ENCODE results near the gene ZNF205. TPM values are rescaled to one million over a fixed set of nuclear protein-coding genes. Genes with fewer than 3 reads are reported as not detected.

Gene ZNF205
- total and polyA plus RNA-seq, 2 experiments from 2014 or later = 16.6 to 29.1 TPM

DNA sequence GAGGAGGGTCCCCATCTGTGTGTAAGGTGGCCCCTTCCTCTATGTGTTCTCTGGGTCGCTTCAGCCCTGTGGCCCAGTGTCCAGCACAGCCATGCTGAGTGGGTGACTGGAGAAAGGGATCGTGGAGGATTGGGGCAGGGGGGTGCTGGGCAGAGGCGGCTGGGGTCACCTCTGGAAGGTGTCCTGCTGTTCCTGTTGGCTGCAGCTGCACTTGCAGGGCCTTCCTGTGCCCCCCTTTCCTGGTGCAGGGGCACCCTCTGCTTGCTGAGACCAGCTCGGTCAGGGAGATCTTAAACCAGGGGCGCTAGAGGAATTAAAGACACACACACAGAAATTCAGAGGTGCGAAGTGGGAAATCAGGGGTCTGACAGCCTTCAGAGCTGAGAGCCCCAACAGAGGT lies 35.8 kb upstream of the ZNF205 start:
- Mint-ChIP-seq H3K4me1 (peaks cover 44% of the 10 kb centered on the region), H3K9me3 (no peaks in the 10 kb centered on the region; the same call in 2 of the 3 replicates), H3K27ac (no peak overlapping the region), H3K4me3 (no peak overlapping the region), H3K36me3 (ENCODE audit: low read depth) (peaks cover 30% of the 10 kb centered on the region), H3K27me3 (ENCODE audit: insufficient read depth, low read depth, poor library complexity) (peaks cover 12% of the 10 kb centered on the region)
- no peaks in the 10 kb centered on the region for H3K9me2 ChIP-seq (ENCODE audit: insufficient read depth)
- DNase-seq (ENCODE audit: low spot score) (no peak), ATAC-seq (no peak)
- peaks cover 9% of the 10 kb centered on the region for H3K4me1 ChIP-seq (ENCODE audit: insufficient read depth)
- no peaks in the 10 kb centered on the region; the same call in 1 of the 2 replicates for H3K36me3 ChIP-seq (ENCODE audit: insufficient read depth)
- no peak overlapping the region for H2AFZ ChIP-seq
- H3K79me2 ChIP-seq (replicated peaks; ENCODE audit: insufficient read depth) = no peaks in the 10 kb centered on the region
- H4K20me1 ChIP-seq (replicated peaks; ENCODE audit: insufficient read depth) = no peaks in the 10 kb centered on the region
- no peak overlapping the region for H3K4me2 ChIP-seq
- no peaks in the 10 kb centered on the region for H3K27me3 ChIP-seq (ENCODE audit: insufficient read depth)
- TF ChIP-seq POLR2AphosphoS5 (IDR thresholded peaks at IDR 0.05; ENCODE audit: low read depth) (no peak), STAT1 (IDR thresholded peaks at IDR 0.05; ENCODE audit: unreplicated experiment) (no peak), EZH2phosphoT487 (IDR thresholded peaks at IDR 0.05; ENCODE audit: unreplicated experiment) (no peak), ZNF331 (CRISPR knock-in tag; IDR thresholded peaks at IDR 0.05; ENCODE audit: low read depth) (no peak), JUNB (IDR thresholded peaks at IDR 0.05; ENCODE audit: unreplicated experiment) (no peak), ZNF114 (CRISPR knock-in tag; IDR thresholded peaks at IDR 0.05) (no peak), EZH2 (IDR thresholded peaks at IDR 0.05; ENCODE audit: low read depth, unreplicated experiment) (no peak), NANOG (IDR thresholded peaks at IDR 0.05; ENCODE audit: borderline replicate concordance) (no peak), CREB1 (CRISPR knock-in tag; IDR thresholded peaks at IDR 0.05; ENCODE audit: low read depth) (no peak)
- TF ChIP-seq, protein P1, sequence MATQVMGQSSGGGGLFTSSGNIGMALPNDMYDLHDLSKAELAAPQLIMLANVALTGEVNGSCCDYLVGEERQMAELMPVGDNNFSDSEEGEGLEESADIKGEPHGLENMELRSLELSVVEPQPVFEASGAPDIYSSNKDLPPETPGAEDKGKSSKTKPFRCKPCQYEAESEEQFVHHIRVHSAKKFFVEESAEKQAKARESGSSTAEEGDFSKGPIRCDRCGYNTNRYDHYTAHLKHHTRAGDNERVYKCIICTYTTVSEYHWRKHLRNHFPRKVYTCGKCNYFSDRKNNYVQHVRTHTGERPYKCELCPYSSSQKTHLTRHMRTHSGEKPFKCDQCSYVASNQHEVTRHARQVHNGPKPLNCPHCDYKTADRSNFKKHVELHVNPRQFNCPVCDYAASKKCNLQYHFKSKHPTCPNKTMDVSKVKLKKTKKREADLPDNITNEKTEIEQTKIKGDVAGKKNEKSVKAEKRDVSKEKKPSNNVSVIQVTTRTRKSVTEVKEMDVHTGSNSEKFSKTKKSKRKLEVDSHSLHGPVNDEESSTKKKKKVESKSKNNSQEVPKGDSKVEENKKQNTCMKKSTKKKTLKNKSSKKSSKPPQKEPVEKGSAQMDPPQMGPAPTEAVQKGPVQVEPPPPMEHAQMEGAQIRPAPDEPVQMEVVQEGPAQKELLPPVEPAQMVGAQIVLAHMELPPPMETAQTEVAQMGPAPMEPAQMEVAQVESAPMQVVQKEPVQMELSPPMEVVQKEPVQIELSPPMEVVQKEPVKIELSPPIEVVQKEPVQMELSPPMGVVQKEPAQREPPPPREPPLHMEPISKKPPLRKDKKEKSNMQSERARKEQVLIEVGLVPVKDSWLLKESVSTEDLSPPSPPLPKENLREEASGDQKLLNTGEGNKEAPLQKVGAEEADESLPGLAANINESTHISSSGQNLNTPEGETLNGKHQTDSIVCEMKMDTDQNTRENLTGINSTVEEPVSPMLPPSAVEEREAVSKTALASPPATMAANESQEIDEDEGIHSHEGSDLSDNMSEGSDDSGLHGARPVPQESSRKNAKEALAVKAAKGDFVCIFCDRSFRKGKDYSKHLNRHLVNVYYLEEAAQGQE (IDR thresholded peaks at IDR 0.05; ENCODE audit: unreplicated experiment) = no peak
- TF ChIP-seq, protein P2, sequence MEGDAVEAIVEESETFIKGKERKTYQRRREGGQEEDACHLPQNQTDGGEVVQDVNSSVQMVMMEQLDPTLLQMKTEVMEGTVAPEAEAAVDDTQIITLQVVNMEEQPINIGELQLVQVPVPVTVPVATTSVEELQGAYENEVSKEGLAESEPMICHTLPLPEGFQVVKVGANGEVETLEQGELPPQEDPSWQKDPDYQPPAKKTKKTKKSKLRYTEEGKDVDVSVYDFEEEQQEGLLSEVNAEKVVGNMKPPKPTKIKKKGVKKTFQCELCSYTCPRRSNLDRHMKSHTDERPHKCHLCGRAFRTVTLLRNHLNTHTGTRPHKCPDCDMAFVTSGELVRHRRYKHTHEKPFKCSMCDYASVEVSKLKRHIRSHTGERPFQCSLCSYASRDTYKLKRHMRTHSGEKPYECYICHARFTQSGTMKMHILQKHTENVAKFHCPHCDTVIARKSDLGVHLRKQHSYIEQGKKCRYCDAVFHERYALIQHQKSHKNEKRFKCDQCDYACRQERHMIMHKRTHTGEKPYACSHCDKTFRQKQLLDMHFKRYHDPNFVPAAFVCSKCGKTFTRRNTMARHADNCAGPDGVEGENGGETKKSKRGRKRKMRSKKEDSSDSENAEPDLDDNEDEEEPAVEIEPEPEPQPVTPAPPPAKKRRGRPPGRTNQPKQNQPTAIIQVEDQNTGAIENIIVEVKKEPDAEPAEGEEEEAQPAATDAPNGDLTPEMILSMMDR (conservative IDR thresholded peaks at IDR 0.05; ENCODE audit: low read depth in 2 of 2) = no peak
- TF ChIP-seq, protein P3, sequence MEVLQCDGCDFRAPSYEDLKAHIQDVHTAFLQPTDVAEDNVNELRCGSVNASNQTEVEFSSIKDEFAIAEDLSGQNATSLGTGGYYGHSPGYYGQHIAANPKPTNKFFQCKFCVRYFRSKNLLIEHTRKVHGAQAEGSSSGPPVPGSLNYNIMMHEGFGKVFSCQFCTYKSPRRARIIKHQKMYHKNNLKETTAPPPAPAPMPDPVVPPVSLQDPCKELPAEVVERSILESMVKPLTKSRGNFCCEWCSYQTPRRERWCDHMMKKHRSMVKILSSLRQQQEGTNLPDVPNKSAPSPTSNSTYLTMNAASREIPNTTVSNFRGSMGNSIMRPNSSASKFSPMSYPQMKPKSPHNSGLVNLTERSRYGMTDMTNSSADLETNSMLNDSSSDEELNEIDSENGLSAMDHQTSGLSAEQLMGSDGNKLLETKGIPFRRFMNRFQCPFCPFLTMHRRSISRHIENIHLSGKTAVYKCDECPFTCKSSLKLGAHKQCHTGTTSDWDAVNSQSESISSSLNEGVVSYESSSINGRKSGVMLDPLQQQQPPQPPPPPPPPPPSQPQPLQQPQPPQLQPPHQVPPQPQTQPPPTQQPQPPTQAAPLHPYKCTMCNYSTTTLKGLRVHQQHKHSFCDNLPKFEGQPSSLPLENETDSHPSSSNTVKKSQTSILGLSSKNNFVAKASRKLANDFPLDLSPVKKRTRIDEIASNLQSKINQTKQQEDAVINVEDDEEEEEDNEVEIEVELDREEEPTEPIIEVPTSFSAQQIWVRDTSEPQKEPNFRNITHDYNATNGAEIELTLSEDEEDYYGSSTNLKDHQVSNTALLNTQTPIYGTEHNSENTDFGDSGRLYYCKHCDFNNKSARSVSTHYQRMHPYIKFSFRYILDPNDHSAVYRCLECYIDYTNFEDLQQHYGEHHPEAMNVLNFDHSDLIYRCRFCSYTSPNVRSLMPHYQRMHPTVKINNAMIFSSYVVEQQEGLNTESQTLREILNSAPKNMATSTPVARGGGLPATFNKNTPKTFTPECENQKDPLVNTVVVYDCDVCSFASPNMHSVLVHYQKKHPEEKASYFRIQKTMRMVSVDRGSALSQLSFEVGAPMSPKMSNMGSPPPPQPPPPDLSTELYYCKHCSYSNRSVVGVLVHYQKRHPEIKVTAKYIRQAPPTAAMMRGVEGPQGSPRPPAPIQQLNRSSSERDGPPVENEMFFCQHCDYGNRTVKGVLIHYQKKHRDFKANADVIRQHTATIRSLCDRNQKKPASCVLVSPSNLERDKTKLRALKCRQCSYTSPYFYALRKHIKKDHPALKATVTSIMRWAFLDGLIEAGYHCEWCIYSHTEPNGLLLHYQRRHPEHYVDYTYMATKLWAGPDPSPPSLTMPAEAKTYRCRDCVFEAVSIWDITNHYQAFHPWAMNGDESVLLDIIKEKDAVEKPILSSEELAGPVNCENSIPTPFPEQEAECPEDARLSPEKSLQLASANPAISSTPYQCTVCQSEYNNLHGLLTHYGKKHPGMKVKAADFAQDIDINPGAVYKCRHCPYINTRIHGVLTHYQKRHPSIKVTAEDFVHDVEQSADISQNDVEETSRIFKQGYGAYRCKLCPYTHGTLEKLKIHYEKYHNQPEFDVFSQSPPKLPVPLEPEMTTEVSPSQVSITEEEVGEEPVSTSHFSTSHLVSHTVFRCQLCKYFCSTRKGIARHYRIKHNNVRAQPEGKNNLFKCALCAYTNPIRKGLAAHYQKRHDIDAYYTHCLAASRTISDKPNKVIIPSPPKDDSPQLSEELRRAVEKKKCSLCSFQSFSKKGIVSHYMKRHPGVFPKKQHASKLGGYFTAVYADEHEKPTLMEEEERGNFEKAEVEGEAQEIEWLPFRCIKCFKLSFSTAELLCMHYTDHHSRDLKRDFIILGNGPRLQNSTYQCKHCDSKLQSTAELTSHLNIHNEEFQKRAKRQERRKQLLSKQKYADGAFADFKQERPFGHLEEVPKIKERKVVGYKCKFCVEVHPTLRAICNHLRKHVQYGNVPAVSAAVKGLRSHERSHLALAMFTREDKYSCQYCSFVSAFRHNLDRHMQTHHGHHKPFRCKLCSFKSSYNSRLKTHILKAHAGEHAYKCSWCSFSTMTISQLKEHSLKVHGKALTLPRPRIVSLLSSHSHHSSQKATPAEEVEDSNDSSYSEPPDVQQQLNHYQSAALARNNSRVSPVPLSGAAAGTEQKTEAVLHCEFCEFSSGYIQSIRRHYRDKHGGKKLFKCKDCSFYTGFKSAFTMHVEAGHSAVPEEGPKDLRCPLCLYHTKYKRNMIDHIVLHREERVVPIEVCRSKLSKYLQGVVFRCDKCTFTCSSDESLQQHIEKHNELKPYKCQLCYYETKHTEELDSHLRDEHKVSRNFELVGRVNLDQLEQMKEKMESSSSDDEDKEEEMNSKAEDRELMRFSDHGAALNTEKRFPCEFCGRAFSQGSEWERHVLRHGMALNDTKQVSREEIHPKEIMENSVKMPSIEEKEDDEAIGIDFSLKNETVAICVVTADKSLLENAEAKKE (CRISPR knock-in tag; IDR thresholded peaks at IDR 0.05) = no peak
- TF ChIP-seq, protein P4, sequence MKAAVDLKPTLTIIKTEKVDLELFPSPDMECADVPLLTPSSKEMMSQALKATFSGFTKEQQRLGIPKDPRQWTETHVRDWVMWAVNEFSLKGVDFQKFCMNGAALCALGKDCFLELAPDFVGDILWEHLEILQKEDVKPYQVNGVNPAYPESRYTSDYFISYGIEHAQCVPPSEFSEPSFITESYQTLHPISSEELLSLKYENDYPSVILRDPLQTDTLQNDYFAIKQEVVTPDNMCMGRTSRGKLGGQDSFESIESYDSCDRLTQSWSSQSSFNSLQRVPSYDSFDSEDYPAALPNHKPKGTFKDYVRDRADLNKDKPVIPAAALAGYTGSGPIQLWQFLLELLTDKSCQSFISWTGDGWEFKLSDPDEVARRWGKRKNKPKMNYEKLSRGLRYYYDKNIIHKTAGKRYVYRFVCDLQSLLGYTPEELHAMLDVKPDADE (IDR thresholded peaks at IDR 0.05) = no peak
- no peak overlapping the region for H3K27ac ChIP-seq (ENCODE audit: low read depth)
- no peak overlapping the region for H3K4me3 ChIP-seq
- no peaks in the 10 kb centered on the region for H3F3A ChIP-seq (replicated peaks; ENCODE audit: low read depth)
